HG03432 (cell line): Measurements from ENCODE around the gene KCNN3.

Experiments
- ATAC-seq: cut with Tn5 transposase; IDR thresholded peaks from one replicate; pipeline ENCODE4 v1.9.1; 2021; ENCODE audit warnings: mild to moderate bottlenecking, moderate library complexity; ENCODE audit not compliant: unreplicated experiment

Gene KCNN3

DNA sequence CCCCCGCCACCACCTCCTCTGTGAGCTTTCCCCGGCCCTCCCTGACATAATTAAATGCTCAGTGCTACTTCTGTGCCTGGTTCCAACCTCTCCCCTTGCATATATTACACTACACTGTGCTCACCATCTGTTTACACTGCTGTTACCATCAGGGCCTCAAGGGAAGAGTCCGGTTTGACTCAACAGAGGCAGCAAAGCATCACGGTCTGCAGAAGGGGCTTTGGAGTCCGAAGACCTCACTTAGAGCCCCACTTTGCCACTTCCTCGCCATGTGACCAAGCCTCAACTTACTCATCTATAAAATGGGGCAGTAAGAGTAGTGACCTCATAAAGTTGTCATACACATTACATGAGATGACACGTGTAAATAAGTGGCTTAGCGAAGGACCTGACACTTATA, 27.4 kb downstream of the KCNN3 start:
- no peak for ATAC-seq

DNA sequence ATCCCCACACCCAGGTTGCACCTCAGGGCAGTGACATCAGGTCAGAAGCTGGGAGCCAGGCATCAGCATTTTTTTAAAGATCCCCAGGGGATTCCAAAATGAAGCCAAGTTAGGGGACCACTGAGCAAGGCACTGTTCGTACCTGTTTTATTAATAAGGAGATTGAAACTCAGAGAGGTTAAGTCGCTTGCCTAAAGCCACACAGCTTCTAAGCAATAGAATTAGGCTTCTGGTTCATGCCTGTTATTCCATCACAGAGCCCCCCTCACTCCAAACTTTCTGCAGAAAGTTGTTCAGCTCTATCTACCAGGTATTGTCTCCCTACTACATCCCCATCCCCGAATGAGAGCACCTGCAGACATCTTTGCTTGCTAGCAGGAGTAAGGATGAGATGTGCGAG, 28.7 kb downstream of the KCNN3 start:
- no peak for ATAC-seq

DNA sequence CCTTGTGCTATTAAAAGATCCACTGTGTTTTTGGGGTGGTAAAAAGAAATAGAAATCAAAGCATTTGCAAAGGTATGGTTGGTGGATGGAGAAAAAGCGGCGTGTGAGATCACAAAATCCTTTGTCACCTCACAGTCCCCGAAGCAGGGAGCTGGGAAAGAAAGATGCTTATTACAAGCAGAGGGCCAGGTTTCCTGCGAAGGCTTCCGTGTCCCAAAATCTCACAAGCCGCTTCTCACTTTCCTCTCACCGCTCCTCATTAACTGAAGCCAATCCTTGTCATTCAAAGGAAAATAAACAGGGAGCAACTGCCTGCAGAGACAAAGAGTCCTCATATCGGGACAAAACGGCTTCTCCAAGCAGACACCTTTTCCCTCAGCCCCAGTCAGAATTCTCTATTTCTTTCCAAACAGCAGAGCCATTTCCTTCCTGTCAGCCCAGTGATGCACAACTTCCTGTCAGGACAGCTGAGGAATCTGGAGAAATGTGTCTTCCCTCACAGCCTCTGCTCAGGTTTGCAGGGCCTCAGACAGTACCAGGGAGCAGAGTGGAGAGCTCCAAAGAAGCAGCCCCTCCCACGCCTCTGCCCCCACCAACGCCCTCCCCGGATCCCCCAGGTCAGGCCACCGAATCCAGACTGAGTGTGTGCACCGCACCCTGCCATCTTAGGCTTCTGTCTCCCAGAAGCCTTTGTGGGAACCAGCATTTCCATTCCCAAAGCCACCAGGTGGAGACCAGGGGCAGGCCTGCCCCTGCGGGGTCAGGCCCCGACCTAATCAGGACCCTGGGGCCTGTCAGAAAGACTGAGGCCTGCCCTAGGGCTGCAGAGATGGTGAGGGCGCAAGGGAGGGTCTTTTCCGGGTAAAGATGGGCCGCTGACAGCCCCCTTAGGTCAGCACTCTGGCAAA, 29.6 kb downstream of the KCNN3 start:
- no peak for ATAC-seq

DNA sequence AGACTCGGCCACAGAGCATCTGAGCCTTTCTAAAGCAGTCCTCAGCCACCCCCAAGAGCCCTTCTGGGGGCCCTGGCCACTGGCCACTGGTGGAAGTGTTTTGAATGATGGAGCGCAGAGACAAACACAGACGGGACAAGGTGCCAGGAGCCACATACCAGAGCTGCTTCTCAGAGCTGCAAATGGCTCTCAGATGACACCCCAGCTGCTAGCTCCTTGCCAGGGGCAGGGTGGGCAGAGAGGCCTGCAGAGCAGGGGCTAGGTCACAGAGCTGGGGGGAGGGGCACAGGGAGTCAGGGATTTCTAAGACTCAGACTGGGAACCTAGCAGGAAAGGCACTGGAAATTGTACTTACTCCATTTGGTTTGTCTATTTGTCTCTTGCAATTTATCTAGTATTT, 30.4 kb downstream of the KCNN3 start:
- ATAC-seq, result no peak

DNA sequence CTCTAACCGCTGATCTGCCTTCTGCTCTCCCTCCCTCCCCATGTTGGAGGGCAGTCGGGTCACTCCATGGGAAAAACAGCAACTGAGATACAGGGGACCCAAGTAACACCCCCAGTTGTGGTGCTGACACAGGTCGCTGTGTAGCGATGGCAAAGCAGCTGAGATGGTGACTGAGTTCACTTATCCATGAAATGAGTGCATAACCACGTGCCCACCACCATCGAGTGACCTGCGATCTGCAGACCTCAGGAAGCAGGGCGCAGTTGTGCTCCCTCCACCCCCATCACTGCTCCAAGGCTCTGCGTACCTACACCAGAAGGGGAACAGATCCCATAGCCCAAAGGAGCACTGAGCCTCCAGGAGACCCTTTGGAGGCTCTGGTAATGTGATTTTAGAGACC, 31.1 kb downstream of the KCNN3 start:
- ATAC-seq, result no peak

DNA sequence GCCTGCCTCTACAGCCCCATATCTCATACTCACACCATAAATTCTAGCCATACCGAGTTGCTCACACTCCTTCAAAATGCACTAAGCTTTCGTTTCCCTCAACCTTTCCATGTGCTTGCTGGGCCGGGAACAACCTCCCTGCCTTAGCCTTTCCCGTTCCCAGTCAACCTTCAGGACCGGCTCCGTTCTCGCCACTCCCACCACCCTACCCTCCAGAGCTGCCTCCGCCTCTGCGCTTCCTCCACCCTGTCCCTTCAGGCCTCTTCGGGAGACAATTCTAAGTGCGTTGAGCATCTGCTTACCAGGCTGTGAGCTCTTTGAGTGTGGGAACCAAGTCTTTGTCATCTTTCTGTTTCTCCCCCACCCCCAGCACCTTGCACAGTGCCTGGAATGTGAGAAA, 31.6 kb downstream of the KCNN3 start:
- ATAC-seq, result no peak

DNA sequence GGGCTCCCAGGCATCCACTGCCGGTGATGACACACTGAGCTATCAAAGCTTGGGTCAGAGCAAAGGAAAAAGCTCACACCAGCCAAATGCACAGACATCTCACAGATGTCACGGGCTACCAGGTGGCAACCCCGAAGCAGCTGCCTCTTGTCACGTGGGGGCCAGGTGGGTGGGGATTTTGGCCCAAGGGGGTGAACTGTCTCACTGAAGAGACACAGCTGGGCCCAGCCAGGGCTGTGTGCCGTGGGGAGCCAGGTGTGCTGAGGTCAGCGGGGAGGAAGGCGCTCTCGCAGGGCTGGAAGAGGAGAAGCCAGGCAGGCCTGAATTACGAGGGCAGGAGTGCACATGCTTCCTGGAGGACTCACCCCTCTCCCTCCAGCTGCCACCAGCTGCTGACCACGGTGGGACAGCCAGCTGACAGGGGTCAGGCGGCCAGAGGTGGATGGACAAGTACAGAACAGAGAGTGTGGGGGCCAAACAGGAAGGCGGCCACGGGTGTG, 32.4 kb downstream of the KCNN3 start:
- ATAC-seq, result peak; percentile 79

DNA sequence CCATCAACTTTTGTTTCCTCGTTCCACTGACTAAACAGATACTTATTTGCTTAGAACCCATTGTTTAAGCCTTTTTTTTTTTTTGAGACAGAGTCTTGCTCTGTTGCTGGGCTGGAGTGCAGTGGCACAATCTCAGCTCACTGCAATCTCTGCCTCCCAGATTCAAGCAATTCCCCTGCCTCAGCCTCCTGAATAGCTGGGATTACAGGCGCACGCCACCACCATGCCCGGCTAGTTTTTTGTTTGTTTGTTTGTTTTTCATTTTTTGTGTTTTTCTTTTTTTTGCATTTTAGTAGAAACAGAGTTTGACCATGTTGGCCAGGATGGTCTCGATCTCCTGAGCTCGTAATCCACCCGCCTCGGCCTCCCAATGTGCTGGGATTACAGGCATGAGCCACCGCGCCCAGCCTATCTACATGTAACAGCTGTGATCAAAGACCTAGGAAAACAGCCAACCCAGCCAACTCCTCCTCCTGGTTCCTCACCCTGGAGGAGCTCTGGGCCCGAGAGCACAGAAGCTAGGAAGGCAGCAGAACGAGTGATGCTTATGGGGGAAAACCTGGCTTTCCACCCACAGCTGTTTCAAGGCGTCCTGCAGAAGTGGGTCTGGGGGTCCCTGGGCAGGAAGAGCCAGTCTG, 32.9 kb downstream of the KCNN3 start:
- ATAC-seq, result no peak

DNA sequence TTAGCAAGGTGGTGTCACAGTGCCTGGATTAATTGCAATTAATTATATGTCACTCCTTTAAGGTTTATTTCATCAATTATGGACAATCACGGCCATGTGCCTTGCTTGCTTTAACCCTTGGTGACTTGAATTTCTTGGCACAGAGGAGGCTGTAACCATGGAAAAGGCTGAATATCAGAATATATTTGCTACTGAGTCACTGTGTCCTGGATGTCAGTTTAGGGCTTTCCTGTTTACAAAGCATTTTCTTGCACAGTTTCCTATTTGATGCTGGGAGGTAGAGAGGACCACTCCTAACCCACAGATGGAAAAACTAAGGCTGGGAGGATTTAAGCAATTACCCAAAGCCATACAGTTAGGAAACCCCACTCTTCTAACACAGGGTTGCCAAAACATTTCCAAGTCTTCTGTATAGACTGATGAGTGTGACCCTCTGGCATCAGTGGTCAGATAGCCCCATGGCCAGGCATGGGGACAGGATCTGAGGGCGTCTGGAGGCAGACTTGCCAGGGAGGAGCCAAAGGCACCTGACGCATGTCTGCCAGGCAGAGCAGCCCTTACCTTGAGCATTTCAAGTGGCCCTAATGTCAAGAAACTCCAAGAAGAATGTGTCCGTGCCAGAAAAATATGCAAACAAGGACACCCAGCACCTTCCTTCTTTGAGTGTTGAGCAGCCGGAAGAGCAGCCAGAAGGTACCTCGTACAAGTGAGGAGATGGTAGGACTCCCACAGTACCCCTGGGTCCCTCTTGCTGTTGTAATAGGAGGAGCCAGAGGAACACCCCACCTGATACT, 34.4 kb downstream of the KCNN3 start:
- no peak for ATAC-seq

DNA sequence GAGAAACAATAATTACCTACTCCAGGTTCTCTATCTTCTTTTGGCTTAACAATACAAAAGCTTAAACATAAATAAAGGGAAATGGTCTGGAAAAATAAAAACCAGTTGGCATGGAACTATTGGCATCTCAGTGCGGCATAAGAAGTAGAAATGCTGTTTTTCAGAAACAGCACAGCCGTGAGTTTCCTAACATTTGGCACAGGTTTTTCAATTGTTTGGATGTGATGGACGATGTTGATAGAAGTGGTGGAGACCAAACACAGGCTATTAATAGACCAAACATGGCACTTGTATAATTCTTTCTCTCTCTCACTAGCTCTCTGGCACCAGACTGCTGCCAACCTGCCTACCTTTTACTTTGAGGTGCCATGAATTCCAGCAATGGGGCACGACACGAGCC, 36.2 kb downstream of the KCNN3 start:
- no peak for ATAC-seq

DNA sequence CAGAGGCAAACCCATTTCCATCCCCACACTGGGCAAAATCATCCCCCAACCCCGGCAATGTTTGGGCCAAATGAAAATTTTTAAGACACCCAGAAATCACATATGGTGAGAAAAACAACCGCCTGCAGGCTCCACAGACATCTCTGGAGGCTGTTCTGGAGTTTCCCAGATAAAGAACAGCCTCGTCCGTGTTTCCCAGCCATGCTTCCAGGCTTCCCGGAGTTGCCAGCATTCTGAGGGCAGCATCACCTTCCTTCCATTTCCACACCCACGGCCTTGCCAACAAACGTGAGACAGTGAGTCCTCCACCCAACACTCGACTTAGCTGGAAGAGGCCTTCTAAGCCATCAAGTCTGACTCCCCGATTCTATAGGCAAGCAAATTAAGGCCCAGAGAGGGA, 36.9 kb downstream of the KCNN3 start:
- ATAC-seq, result no peak

DNA sequence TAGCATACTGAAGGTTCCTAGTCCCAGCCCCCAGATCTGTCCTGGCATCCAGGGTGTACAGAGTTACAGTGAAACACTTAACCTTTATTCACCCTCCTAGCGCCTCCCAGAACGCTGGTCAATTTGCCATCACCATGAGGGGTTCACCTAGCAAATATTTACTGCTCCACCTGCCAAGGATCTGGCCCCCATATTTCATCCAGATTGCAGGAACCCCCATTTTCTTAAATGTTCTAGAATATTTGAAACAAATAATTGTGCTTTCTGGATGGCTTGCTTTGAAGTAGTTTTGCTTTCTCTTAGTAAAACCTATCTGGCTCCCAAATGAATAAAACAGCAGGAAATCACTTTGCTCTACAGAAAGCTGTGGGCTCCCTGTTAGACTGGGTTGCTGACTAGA, 37.7 kb downstream of the KCNN3 start:
- no peak for ATAC-seq

DNA sequence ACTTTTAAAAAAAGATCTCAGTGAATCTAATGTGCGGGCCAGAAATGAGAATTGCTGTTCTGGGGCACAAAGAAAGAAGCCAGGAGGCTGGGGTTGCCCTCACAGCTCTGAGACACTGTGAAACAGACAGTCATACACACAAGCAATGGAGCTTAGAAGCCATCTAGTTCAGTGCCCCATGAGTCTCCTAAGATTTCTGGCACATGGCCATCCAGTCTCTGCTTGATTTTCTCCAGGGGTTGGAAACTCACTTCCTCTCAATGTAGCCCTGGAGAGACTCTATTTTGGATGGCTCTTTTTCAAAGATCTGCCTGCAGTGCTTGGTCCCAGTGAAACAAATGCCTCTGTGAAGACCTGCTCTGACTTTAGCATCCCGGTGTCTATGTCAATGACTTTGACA, 38.6 kb downstream of the KCNN3 start:
- ATAC-seq, result no peak

DNA sequence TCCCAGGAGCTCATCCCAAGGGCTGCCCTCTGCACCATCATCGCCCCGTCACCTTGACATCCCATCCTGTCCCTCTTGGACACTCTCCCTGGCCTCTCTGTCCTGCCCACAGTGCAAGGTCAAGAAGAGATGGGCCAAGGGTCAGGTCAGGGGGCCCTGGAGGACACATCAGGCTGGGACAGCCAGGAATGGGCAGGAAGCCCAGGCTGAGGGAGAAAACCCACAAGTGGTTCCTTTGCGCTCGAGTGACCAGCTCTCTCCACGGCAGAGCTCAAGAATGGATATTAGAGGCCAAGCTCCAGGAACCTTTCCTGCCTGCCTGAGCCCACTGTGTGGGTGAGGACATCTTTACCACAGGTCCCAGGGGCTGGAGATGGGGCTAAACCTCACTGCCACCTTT, 41.0 kb downstream of the KCNN3 start:
- ATAC-seq, result no peak

DNA sequence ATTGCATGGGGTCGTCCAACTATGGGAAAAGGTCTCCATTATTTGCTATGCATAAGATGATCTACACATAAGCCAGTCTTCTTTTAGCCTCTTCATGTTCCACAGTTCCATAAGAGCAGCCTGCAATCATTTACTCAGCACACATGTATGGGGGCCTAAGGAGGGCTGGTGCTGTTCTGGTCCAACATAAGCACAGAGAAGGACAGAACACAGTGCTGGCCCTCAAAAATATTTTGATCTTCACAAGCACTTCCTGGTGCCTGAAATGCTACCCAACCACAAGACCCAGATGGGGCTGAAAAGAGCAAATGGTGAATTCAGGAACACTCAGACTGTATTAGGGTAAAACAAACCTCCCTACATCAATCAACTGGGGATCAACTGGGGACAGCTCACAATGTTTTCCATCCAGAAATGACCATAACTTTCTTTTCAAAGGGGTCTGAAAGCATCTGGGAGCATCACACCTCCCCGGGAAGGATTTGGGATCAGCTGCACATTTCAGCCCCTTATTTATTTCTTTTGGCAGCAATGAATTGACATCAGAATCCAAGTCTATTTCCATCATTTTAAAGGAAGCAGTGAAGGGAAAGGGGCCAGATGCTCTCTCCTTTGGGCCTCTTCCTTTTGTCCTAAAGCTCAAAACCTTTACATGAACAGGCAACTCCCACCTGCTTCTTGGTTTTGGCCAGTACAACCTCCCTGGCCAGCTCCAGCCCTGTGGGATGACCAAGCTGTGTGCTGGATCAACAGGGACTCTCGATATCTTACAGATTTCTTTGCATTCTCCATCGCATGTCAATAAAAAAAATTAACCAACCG, 45.7 kb downstream of the KCNN3 start:
- ATAC-seq, result no peak

DNA sequence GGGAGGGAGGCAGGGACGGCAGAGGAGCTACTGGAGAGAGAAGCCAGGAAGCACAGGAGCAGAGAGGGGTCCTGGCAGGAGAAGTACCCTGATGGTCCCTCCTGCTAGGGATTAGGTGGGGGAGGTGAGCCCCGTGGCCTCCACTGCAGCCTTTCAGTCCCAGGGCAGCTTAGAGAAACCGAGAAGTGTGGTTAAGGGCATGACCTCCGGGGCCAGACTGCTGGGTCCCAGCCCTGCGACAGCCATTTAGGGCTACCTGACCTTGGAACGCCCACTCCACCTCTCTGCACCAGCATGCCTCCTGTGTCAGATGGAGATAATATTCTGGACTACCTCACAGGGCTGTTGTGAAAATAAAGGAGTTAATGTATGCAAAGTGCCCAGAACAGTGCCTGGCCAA, 47.4 kb downstream of the KCNN3 start:
- no peak for ATAC-seq

DNA sequence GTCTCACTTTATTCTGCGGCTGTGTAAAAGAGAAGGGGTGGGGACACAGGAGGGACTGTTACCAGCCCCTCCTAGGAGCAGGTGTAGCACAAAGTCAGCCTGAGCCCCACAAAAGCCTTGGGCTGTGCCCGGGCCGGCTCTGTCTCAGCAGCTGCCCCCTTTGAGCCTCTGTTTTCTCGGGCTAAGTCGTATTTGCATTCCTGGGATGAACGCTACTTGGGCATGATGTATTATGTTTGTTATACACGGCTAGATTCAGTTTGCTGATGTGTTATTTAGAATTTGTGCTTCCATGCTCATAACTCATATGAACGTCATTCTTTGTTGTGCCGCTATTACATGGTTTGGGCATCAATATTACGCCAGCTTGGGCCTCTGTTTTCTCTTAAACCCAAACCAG, 47.8 kb downstream of the KCNN3 start:
- ATAC-seq, result no peak

DNA sequence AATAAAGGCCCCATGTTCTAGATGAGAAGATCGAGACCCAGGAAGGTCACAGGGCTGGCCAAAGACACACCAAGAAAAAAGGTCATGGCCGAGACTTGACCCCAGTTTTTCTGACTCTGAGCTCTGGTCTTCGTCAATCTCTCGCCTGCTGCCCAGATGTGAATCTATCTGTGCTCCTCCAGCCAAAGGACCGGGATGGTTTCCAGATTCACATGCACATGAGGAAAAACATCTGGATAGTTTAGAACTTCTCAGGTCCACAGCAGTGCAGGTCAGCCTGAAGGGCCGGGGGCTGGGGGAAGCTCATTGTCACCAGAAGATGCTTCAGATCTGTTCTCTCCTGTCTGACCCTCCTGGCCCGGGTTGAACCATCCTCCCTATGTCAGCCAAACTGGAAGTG, 49.0 kb downstream of the KCNN3 start:
- ATAC-seq, result no peak

DNA sequence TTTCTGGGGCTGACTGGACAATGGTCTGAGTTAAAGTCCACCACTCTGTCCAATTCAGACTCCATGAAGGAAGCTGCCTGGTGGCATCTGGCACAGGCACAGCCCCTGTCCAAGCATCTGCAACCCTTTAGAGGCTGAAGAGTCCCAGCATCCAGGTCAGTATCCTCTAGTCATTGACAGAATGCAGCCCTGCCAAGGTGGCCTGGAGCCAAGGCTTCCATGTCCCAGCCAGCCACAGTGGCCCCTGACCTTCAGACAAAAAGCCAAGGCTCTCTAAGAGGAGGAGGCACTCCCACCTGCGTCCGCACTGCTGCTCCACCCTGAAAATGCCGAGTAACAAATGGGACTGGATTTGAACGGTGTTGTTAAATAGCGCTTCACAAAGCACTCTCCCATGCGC, 49.4 kb downstream of the KCNN3 start:
- ATAC-seq, result no peak
